Suprapubic skin (tissue), 4 donors: Measurements from ENCODE around the gene NR1D2.

Source experiments
- CTCF ChIP-seq, 2 donors: fragments of 200-600 bp in 1 of 2; fragments of 450-650 bp in 1 of 2; sonication (generic) in 1 of 2; IDR thresholded peaks; one replicate each; pipeline ENCODE4 v1.5.1; 2016 to 2019; ENCODE audit warnings: antibody characterized with exemption in 2 of 2, mild to moderate bottlenecking in 1 of 2, moderate library complexity in 1 of 2
- EP300 ChIP-seq: sonication (generic); formaldehyde crosslinking; IDR thresholded peaks from one replicate; pipeline ENCODE4 v1.6.1; 2017; ENCODE audit warnings: antibody characterized with exemption
- POLR2A ChIP-seq, 2 donors: fragments of 450-650 bp; IDR thresholded peaks; one replicate each; pipeline ENCODE4 v1.6.1; 2017; ENCODE audit warnings: antibody characterized with exemption in 2 of 2, mild to moderate bottlenecking in 2 of 2, moderate library complexity in 2 of 2
- POLR2AphosphoS5 ChIP-seq, 3 donors: sonication (generic); formaldehyde crosslinking; IDR thresholded peaks; one replicate each; pipeline ENCODE4 v1.6.1; 2017; ENCODE audit warnings: antibody characterized with exemption in 3 of 3

GRCh38 chr3:24020036-24020691 is 75.1 kb downstream of the NR1D2 start:
- TF ChIP-seq CTCF (IDR thresholded peaks at IDR 0.05) (no peak), POLR2AphosphoS5 (IDR thresholded peaks at IDR 0.05) (no peak), EP300 (no peak), POLR2A (IDR thresholded peaks at IDR 0.05) (no peak)
